ENCODE measurements around the gene SPATA33.

The SPATA33 gene

GRCh38 chr16:89711601-89712273 is 54.1 kb downstream of the SPATA33 start:
- DNase-seq = peak; percentile 67 to 73

- DNase-seq = no peak
These were observed 54.7 kb downstream of the SPATA33 start for GRCh38 chr16:89712274-89712781.

- DNase-seq = no peak
These were observed 58.9 kb downstream of the SPATA33 start for GRCh38 chr16:89716493-89716892.

GRCh38 chr16:89716916-89717687 is 59.5 kb downstream of the SPATA33 start:
- DNase-seq = no peak

GRCh38 chr16:89717688-89718505 is 60.3 kb downstream of the SPATA33 start:
- no peak for DNase-seq
